Stimulated activated memory B cell treated with anti-CD40 and anti-IgM and Interleukin-4, amounts not matched to agents 10 μg/mL and 1 μg/mL and 100 μg/mL, for 72 hours (primary cell): ENCODE results near the gene PDE8A.
"Not testable (repeated sequence)": the region's sequence is repeated elsewhere in the genome, so short reads cannot be mapped to it uniquely, and the experiment has no call there.

Experiments used
- ATAC-seq: fragments of 150-1000 bp; cut with Tn5 transposase; 2 replicates; pipeline ENCODE4 v1.10.0; 2021
- H3K27ac Mint-ChIP-seq: one replicate; pipeline ENCODE4 v1.8.0; 2022; ENCODE audit warnings: mild to moderate bottlenecking, mixed read lengths
- H3K27me3 Mint-ChIP-seq: one replicate; pipeline ENCODE4 v1.8.0; 2022; ENCODE audit warnings: mixed read lengths
- H3K36me3 Mint-ChIP-seq: one replicate; pipeline ENCODE4 v1.8.0; 2022; ENCODE audit warnings: mixed read lengths
- H3K4me1 Mint-ChIP-seq: one replicate; pipeline ENCODE4 v1.8.0; 2022; ENCODE audit warnings: mixed read lengths
- H3K4me3 Mint-ChIP-seq: one replicate; pipeline ENCODE4 v1.8.0; 2022; ENCODE audit warnings: mild to moderate bottlenecking, moderate library complexity, mixed read lengths
- H3K9me3 Mint-ChIP-seq: one replicate; pipeline ENCODE4 v1.8.0; 2022; ENCODE audit warnings: mixed read lengths

The PDE8A gene

DNA sequence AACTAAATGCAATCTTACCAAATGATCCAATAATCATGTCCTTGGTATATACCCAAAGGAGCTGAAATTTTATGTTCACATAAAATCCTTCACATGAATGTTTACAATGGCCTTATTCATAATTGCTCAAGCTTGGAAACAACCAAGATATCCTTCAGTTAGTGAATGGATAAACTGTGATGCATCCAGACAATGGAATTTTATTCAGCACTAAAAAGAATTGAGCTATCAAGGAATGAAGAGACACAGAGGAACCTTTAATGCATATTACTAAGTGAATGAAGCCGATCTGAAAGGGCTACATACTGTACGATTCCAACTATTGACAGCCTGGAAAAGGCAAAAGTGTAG, 168.4 kb downstream of the PDE8A start:
- peaks cover 3% of the 10 kb centered on the region for H3K9me3 Mint-ChIP-seq
- H3K27ac Mint-ChIP-seq, result no peak overlapping the region
- peaks cover 2% of the 10 kb centered on the region for H3K27me3 Mint-ChIP-seq
- H3K36me3 Mint-ChIP-seq, result no peaks in the 10 kb centered on the region
- H3K4me3 Mint-ChIP-seq, result no peak overlapping the region
- ATAC-seq, result no peak
- no peaks in the 10 kb centered on the region for H3K4me1 Mint-ChIP-seq

- H3K4me3 Mint-ChIP-seq, result no peak overlapping the region
- no peaks in the 10 kb centered on the region for H3K4me1 Mint-ChIP-seq
- H3K27me3 Mint-ChIP-seq, result peaks cover 9% of the 10 kb centered on the region
- peaks cover 3% of the 10 kb centered on the region for H3K9me3 Mint-ChIP-seq
- no peaks in the 10 kb centered on the region for H3K36me3 Mint-ChIP-seq
- no peak for ATAC-seq
- H3K27ac Mint-ChIP-seq, result no peak overlapping the region
Measured at GRCh38 chr15:85151145-85151544, 169.5 kb downstream of the PDE8A start.

DNA sequence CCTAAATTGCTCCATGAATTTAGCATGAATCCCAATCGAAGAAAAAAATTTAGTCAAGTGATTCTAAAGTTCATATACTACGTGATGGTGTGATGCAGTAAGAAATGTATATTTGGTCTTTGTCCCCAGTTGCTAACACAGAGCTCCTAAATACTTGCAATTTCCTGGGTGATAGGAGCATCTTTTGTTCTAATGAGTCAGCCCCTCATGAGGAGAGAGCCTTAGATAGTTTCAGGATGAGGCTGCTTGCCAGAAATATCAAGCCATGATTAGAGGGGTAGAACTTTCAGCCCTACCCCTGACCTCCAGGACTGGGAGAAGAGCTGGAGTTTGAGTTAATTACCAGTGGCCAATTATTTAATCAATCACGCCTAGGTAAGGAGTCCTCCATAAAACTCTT, 170.2 kb downstream of the PDE8A start:
- no peak for ATAC-seq
- H3K4me3 Mint-ChIP-seq, result no peak overlapping the region
- peaks cover 3% of the 10 kb centered on the region for H3K9me3 Mint-ChIP-seq
- H3K4me1 Mint-ChIP-seq, result no peaks in the 10 kb centered on the region
- H3K27me3 Mint-ChIP-seq, result peaks cover 9% of the 10 kb centered on the region
- no peaks in the 10 kb centered on the region for H3K36me3 Mint-ChIP-seq
- no peak overlapping the region for H3K27ac Mint-ChIP-seq

GRCh38 chr15:85154061-85154460, 172.4 kb downstream of the PDE8A start:
- no peak for ATAC-seq
- no peak overlapping the region for H3K4me3 Mint-ChIP-seq
- H3K27ac Mint-ChIP-seq, result no peak overlapping the region
- H3K9me3 Mint-ChIP-seq, result peaks cover 3% of the 10 kb centered on the region
- peaks cover 9% of the 10 kb centered on the region for H3K27me3 Mint-ChIP-seq
- H3K4me1 Mint-ChIP-seq, result no peaks in the 10 kb centered on the region
- no peaks in the 10 kb centered on the region for H3K36me3 Mint-ChIP-seq

DNA sequence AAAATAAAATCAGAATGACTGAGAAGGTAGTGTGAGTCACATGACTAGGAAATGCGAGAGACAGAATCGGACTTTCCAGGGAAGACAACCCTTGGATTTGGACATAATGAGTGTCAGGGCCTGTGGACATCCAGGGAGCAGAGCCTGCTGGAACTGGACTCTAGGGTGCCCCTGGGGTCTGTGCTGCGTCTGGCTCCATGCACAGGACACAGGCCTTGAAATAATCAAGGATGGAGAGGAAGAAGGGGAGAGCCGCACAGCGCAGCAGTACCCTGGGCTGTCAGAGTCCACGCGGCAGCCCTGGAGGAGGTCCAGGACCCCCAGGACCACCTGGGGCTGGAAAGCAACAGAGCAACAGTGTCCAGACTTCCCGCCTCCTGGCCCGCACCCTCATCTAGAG, 173.7 kb downstream of the PDE8A start:
- no peak for ATAC-seq
- Mint-ChIP-seq H3K4me1 (no peaks in the 10 kb centered on the region), H3K27ac (no peak overlapping the region), H3K27me3 (peaks cover 9% of the 10 kb centered on the region), H3K9me3 (peaks cover 3% of the 10 kb centered on the region), H3K36me3 (no peaks in the 10 kb centered on the region), H3K4me3 (no peak overlapping the region)

GRCh38 chr15:85155857-85156256, 174.2 kb downstream of the PDE8A start:
- Mint-ChIP-seq H3K27ac (no peak overlapping the region), H3K4me3 (no peak overlapping the region), H3K9me3 (peaks cover 6% of the 10 kb centered on the region), H3K27me3 (peaks cover 9% of the 10 kb centered on the region), H3K36me3 (no peaks in the 10 kb centered on the region), H3K4me1 (no peaks in the 10 kb centered on the region)
- ATAC-seq, result no peak

DNA sequence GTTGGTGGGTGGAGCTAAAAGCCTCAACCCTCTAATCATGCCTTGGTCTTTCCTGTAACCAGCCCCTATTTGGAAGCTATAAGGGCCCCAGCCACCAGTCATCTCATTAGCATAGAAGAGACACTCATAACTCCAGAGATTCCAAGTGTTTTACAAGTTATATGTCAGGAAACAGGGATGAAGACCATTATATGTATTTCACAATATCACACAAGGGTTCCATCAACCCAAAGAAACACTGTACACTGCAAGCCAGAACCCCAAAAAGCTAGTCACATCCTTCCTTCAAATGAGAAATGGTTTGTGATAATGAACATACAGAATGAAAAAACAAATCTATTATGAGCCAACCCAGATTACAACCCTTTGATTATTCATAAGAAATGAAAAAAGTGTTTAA, 175.7 kb downstream of the PDE8A start:
- Mint-ChIP-seq H3K4me3 (no peak overlapping the region), H3K9me3 (peaks cover 10% of the 10 kb centered on the region), H3K27ac (no peak overlapping the region), H3K27me3 (peaks cover 9% of the 10 kb centered on the region), H3K36me3 (peaks cover 4% of the 10 kb centered on the region), H3K4me1 (no peaks in the 10 kb centered on the region)
- ATAC-seq, result no peak

- peaks cover 7% of the 10 kb centered on the region for H3K36me3 Mint-ChIP-seq
- H3K9me3 Mint-ChIP-seq, result peaks cover 18% of the 10 kb centered on the region
- H3K27ac Mint-ChIP-seq, result no peak overlapping the region
- no peaks in the 10 kb centered on the region for H3K27me3 Mint-ChIP-seq
- no peak for ATAC-seq
- H3K4me3 Mint-ChIP-seq, result no peak overlapping the region
- H3K4me1 Mint-ChIP-seq, result no peaks in the 10 kb centered on the region
Measured at GRCh38 chr15:85162237-85162636, 180.6 kb downstream of the PDE8A start.

DNA sequence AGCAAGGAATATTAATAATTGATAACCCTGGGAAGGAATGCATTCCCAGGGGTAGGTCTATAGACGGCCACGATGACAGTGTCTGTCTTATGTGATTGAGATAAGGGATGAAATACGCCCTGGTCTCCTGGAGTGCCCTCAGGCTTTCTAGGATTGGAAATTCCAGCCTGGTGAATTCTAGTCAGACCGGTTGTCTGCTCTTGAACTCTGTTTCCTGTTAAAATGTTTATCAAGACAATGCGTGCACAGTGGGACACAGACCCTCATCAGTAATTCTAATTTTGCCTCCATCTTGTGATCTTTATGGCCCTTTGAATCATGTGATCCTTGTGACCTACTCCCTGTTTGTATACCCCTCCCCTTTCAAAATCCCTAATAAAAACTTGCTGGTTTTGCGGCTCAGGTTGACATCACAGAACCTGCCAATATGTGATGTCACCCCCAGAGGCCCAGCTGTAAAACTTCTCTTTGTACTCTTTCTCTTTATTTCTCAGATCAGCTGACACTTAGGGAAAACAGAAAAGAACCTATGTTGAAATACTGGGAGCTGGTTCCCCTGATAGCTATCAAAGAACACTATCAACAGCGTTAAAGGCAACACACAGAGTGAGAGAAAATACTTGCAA, 183.3 kb downstream of the PDE8A start:
- peaks cover 18% of the 10 kb centered on the region for H3K27me3 Mint-ChIP-seq
- H3K4me3 Mint-ChIP-seq, result no peak overlapping the region
- peaks cover 18% of the 10 kb centered on the region for H3K9me3 Mint-ChIP-seq
- H3K4me1 Mint-ChIP-seq, result peaks cover 10% of the 10 kb centered on the region
- ATAC-seq, result no peak
- H3K27ac Mint-ChIP-seq, result no peak overlapping the region
- peaks cover 7% of the 10 kb centered on the region for H3K36me3 Mint-ChIP-seq

- Mint-ChIP-seq H3K4me3 (no peak overlapping the region), H3K36me3 (peaks cover 18% of the 10 kb centered on the region), H3K4me1 (peaks cover 10% of the 10 kb centered on the region), H3K9me3 (peaks cover 23% of the 10 kb centered on the region), H3K27me3 (peaks cover 44% of the 10 kb centered on the region), H3K27ac (no peak overlapping the region)
- ATAC-seq, result no peak
Measured at GRCh38 chr15:85167568-85167967, 185.9 kb downstream of the PDE8A start.

DNA sequence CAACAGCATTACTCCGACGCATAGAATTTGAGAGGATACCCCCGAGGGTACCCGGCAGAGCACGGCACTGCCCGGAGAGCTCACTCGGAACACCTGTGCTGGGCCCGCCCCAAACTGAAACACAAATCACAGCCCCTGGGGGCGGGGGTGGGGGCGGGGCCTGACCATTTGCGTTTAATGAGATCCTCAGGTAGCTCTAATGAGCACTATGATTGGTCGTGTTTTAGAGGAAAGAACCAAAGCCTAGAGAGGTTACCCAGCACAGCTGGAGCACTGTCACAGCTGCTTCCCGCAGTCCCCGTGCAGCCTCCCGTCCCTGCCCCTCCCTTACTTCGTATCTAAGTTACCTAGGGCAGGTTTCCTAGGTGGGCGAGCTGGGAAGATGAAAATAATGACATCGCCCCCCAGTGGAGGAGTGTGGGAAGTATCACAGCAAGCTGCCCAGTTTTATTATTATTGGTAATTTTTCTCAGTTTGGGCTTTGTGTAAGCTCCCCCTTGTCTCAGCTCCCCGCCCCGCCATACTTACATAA, 187.1 kb downstream of the PDE8A start:
- Mint-ChIP-seq H3K9me3 (peaks cover 24% of the 10 kb centered on the region), H3K27ac (no peak overlapping the region), H3K4me3 (peak overlapping the region; percentile 50), H3K27me3 (peaks cover 49% of the 10 kb centered on the region), H3K4me1 (peaks cover 10% of the 10 kb centered on the region), H3K36me3 (peaks cover 20% of the 10 kb centered on the region)
- ATAC-seq, result peak; percentile 50

GRCh38 chr15:85171736-85172135, 190.1 kb downstream of the PDE8A start:
- Mint-ChIP-seq H3K9me3 (peaks cover 15% of the 10 kb centered on the region), H3K36me3 (peaks cover 20% of the 10 kb centered on the region), H3K27me3 (peaks cover 68% of the 10 kb centered on the region), H3K4me3 (no peak overlapping the region), H3K4me1 (peaks cover 10% of the 10 kb centered on the region), H3K27ac (no peak overlapping the region)
- no peak for ATAC-seq

DNA sequence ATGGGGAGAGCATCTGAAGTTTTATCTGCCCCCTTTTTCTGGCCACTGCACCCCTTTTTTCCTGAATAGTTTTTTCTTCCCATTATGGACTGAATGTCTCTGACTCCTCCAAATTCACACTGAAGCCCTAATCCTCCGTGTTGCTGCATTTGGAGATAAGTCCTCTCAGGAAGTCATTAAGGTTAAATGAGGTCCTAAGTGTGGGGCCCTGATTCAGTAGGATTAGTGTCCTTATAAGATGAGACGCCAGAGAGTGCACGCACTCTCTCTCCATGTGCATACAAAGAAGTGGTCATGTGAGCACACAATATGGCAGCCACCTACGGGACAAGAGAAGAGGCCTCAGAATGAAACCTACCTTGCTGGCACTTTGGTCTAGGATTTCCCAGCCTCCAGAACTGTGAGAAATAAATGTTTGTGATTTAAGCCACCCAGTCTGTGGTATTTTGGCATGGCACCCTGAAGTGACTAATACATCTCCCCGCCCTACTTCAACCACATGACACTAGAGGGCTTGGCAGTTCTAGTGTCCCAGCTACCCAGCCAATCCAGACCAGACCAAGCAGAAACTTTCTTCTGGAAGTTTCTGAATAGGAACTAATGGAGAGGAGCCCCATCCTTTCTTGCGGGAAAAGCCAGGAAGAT, 191.3 kb downstream of the PDE8A start:
- no peak for ATAC-seq
- Mint-ChIP-seq H3K27ac (no peak overlapping the region), H3K4me3 (no peak overlapping the region), H3K9me3 (peaks cover 15% of the 10 kb centered on the region), H3K27me3 (peaks cover 65% of the 10 kb centered on the region), H3K36me3 (peaks cover 20% of the 10 kb centered on the region), H3K4me1 (peaks cover 10% of the 10 kb centered on the region)

- Mint-ChIP-seq H3K9me3 (peaks cover 15% of the 10 kb centered on the region), H3K36me3 (peaks cover 20% of the 10 kb centered on the region), H3K27me3 (peaks cover 58% of the 10 kb centered on the region)
- H3K4me1 Mint-ChIP-seq, ATAC-seq, H3K27ac Mint-ChIP-seq, H3K4me3 Mint-ChIP-seq: not testable (repeated sequence)
Measured at GRCh38 chr15:85173630-85174029, 192.0 kb downstream of the PDE8A start.

GRCh38 chr15:85174521-85174920, 192.9 kb downstream of the PDE8A start:
- Mint-ChIP-seq H3K27me3 (peaks cover 51% of the 10 kb centered on the region), H3K4me3 (no peak overlapping the region), H3K9me3 (peaks cover 15% of the 10 kb centered on the region), H3K4me1 (no peaks in the 10 kb centered on the region), H3K27ac (no peak overlapping the region), H3K36me3 (peaks cover 20% of the 10 kb centered on the region)
- no peak for ATAC-seq

DNA sequence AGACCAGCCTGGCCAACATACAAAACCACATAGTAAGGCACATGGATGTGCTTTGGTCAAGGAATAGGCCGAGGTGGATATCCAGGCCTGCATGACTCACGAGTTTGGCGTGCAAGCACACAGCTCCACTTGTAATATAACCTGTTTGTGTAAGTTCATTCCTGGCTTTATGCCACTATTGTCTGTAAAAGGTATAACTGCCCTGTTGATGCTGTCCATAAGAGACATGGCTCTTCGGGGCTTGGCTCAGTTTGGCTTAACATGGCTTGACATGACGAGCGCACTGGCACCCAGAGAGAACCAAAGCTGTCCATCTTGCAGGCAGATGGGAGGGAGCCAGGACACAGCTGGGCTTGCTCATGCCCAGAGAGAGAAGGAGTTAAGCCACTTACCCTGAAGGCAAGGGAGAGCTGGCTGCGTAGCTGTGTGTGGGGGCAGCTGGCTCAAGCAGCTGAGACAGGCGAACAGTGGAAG, 195.4 kb downstream of the PDE8A start:
- ATAC-seq, H3K27ac Mint-ChIP-seq, H3K36me3 Mint-ChIP-seq, H3K4me1 Mint-ChIP-seq, H3K9me3 Mint-ChIP-seq, H3K4me3 Mint-ChIP-seq: not testable (repeated sequence)
- peaks cover 29% of the 10 kb centered on the region for H3K27me3 Mint-ChIP-seq
